Measurements from ENCODE around the gene IRAK1.

IRAK1 gene

GRCh38 chrX:154015581-154016264, 4.0 kb downstream of the IRAK1 start:
- Histone ChIP-seq H3K4me3 (ENCODE audit: low read depth in 1 of 2, low read length in 2 of 2) (no peak overlapping the region), H3K27me3 (ENCODE audit: insufficient read depth, low read length, poor library complexity) (no peaks in the 10 kb centered on the region), H3K4me2 (ENCODE audit: insufficient read depth, low read length) (no peak overlapping the region), H3K79me2 (ENCODE audit: insufficient read depth, low read length) (peaks cover 40% of the 10 kb centered on the region), H3K9me3 (ENCODE audit: insufficient read depth, low read length, severe bottlenecking) (no peaks in the 10 kb centered on the region), H2AFZ (ENCODE audit: low read depth, low read length) (no peak overlapping the region), H4K20me1 (ENCODE audit: insufficient read depth, low read length) (peaks cover 11% of the 10 kb centered on the region), H3K36me3 (ENCODE audit: insufficient read depth, low read length) (peaks cover 71% of the 10 kb centered on the region), H3K27ac (ENCODE audit: low read length) (no peak overlapping the region), H3K9ac (ENCODE audit: low read depth, low read length) (no peak overlapping the region), H3K4me1 (ENCODE audit: insufficient read depth, low read length) (peaks cover 24% of the 10 kb centered on the region)
- no peak for TF ChIP-seq CTCF (IDR thresholded peaks at IDR 0.05; ENCODE audit: borderline replicate concordance, extremely low read depth, low read length, poor library complexity, severe bottlenecking)
- no peak for TF ChIP-seq EZH2 (IDR thresholded peaks at IDR 0.05; ENCODE audit: borderline replicate concordance, low read depth, low read length, severe bottlenecking)
- DNase-seq (no peak), ATAC-seq (ENCODE audit: insufficient read depth, low read depth) (no peak)

GRCh38 chrX:154014429-154015380, 5.0 kb downstream of the IRAK1 start:
- no peaks in the 10 kb centered on the region for H3K9me3 ChIP-seq (ENCODE audit: insufficient read depth, low read length, severe bottlenecking)
- H4K20me1 ChIP-seq (ENCODE audit: insufficient read depth, low read length) = peaks cover 11% of the 10 kb centered on the region
- no peaks in the 10 kb centered on the region for H3K27me3 ChIP-seq (ENCODE audit: insufficient read depth, low read length, poor library complexity)
- peaks cover 33% of the 10 kb centered on the region for H3K79me2 ChIP-seq (ENCODE audit: insufficient read depth, low read length)
- H3K9ac ChIP-seq (ENCODE audit: low read depth, low read length) = no peak overlapping the region
- H3K4me1 ChIP-seq (ENCODE audit: insufficient read depth, low read length) = peaks cover 20% of the 10 kb centered on the region
- DNase-seq (no peak), ATAC-seq (ENCODE audit: insufficient read depth, low read depth) (no peak)
- H3K36me3 ChIP-seq (ENCODE audit: insufficient read depth, low read length) = peaks cover 77% of the 10 kb centered on the region
- no peak overlapping the region for H2AFZ ChIP-seq (ENCODE audit: low read depth, low read length)
- TF ChIP-seq EZH2 (IDR thresholded peaks at IDR 0.05; ENCODE audit: borderline replicate concordance, low read depth, low read length, severe bottlenecking) (no peak), CTCF (IDR thresholded peaks at IDR 0.05; ENCODE audit: borderline replicate concordance, extremely low read depth, low read length, poor library complexity, severe bottlenecking) (no peak)
- no peak overlapping the region for H3K4me2 ChIP-seq (ENCODE audit: insufficient read depth, low read length)
- H3K4me3 ChIP-seq (ENCODE audit: low read depth in 1 of 2, low read length in 2 of 2) = no peak overlapping the region
- no peak overlapping the region for H3K27ac ChIP-seq (ENCODE audit: low read length)

GRCh38 chrX:154013614-154014360, 5.9 kb downstream of the IRAK1 start:
- Histone ChIP-seq H3K36me3 (ENCODE audit: insufficient read depth, low read length) (peaks cover 76% of the 10 kb centered on the region), H3K4me2 (ENCODE audit: insufficient read depth, low read length) (no peak overlapping the region), H3K9ac (ENCODE audit: low read depth, low read length) (no peak overlapping the region), H3K4me3 (ENCODE audit: low read depth in 1 of 2, low read length in 2 of 2) (no peak overlapping the region), H3K4me1 (ENCODE audit: insufficient read depth, low read length) (peaks cover 20% of the 10 kb centered on the region), H3K27ac (ENCODE audit: low read length) (peak overlapping the region; percentile 52; the same call in 1 of the 2 replicates), H2AFZ (ENCODE audit: low read depth, low read length) (no peak overlapping the region), H3K9me3 (ENCODE audit: insufficient read depth, low read length, severe bottlenecking) (no peaks in the 10 kb centered on the region), H4K20me1 (ENCODE audit: insufficient read depth, low read length) (peaks cover 11% of the 10 kb centered on the region), H3K27me3 (ENCODE audit: insufficient read depth, low read length, poor library complexity) (no peaks in the 10 kb centered on the region), H3K79me2 (ENCODE audit: insufficient read depth, low read length) (peaks cover 25% of the 10 kb centered on the region)
- ATAC-seq (ENCODE audit: insufficient read depth, low read depth) (peak; percentile 81), DNase-seq (peak; percentile 55)
- TF ChIP-seq CTCF (IDR thresholded peaks at IDR 0.05; ENCODE audit: borderline replicate concordance, extremely low read depth, low read length, poor library complexity, severe bottlenecking) (peak; percentile 85), EZH2 (IDR thresholded peaks at IDR 0.05; ENCODE audit: borderline replicate concordance, low read depth, low read length, severe bottlenecking) (no peak)

Measured in DND-41 (cell line).